Sciatic nerve (tissue), 2 donors: ENCODE measurements around the gene ETV6. TPM values are rescaled to one million over a fixed set of nuclear protein-coding genes. Genes with fewer than 3 reads are reported as not detected.

Experiments
- ATAC-seq: fragments of 200-7000 bp; cut with Tn5 transposase; one replicate; pipeline ENCODE4 v1.9.1; 2020; ENCODE audit warnings: mild to moderate bottlenecking, moderate library complexity
- DNase-seq: peaks from one replicate; pipeline ENCODE4 v3.0.0-alpha.2; 2020; ENCODE audit warnings: low spot score
- intact Hi-C: fragments of 100-400 bp; cut with DNase I; formaldehyde crosslinking; loops from one replicate; pipeline ENCODE4 v1.14.2; 2022
- total RNA-seq: library from RNA; stranded (reverse); fragmentation: NEBNext Ultra II Directional; extraction: Animal tissue kit (Norgen Biotek cat#: 25700); gene quantifications from one replicate; pipeline ENCODE4 v1.2.1, GENCODE V29; 2021
- donor health status: DM: no; HTN: no; CAD: no.
- donor health status: DM: no; HTN: no; CAD: no.

ETV6 gene
- total RNA-seq, 1 donor from 2014 or later: 38.8 TPM

- no peak for ATAC-seq
- intact Hi-C loops: no loop called here
- DNase-seq: no peak
Measured at GRCh38 chr12:11804130-11804529, 154.7 kb downstream of the ETV6 start.

- no peak for ATAC-seq
- DNase-seq: no peak
- intact Hi-C loops: no loop called here
Measured at GRCh38 chr12:11805043-11805442, 155.6 kb downstream of the ETV6 start.

GRCh38 chr12:11805680-11806079, 156.2 kb downstream of the ETV6 start:
- ATAC-seq (no peak), DNase-seq (no peak)
- intact Hi-C loops: no loop called here

- ATAC-seq: no peak
Measured at GRCh38 chr12:11807458-11807857, 158.0 kb downstream of the ETV6 start.

GRCh38 chr12:11808931-11809330, 159.5 kb downstream of the ETV6 start:
- DNase-seq (no peak), ATAC-seq (no peak)
- intact Hi-C loops: no loop called here

More at GRCh38 chr12:11807458-11807857, 158.0 kb downstream of the ETV6 start:
- intact Hi-C loops: no loop called here
- DNase-seq: no peak

GRCh38 chr12:11810206-11810545, 160.7 kb downstream of the ETV6 start:
- ATAC-seq (no peak), DNase-seq (no peak)
- intact Hi-C loops: no loop called here

- no peak for DNase-seq
- no peak for ATAC-seq
- intact Hi-C loops: no loop called here
Measured at GRCh38 chr12:11811008-11811407, 161.5 kb downstream of the ETV6 start.

- peak; percentile 19 for ATAC-seq
- DNase-seq: no peak
- intact Hi-C loops: no loop called here
Measured at GRCh38 chr12:11812241-11812585, 162.7 kb downstream of the ETV6 start.

- intact Hi-C loops: no loop called here
- DNase-seq (peak; percentile 69), ATAC-seq (peak; percentile 83)
Measured at GRCh38 chr12:11812586-11813437, 163.3 kb downstream of the ETV6 start.

GRCh38 chr12:11813438-11813813, 164.0 kb downstream of the ETV6 start:
- no peak for DNase-seq
- ATAC-seq: peak; percentile 62
- intact Hi-C loops: no loop called here

- DNase-seq (no peak), ATAC-seq (no peak)
- intact Hi-C loops: no loop called here
Measured at GRCh38 chr12:11814374-11814773, 164.9 kb downstream of the ETV6 start.

GRCh38 chr12:11815397-11815796, 165.9 kb downstream of the ETV6 start:
- ATAC-seq: no peak
- DNase-seq: no peak
- intact Hi-C loops: no loop called here

- intact Hi-C loops: no loop called here
- no peak for ATAC-seq
Measured at GRCh38 chr12:11819643-11820042, 170.2 kb downstream of the ETV6 start.

GRCh38 chr12:11820476-11820875, 171.0 kb downstream of the ETV6 start:
- no peak for DNase-seq
- intact Hi-C loops: no loop called here
- no peak for ATAC-seq

More at GRCh38 chr12:11819643-11820042, 170.2 kb downstream of the ETV6 start:
- DNase-seq: no peak

- ATAC-seq: no peak
- no peak for DNase-seq
- intact Hi-C loops: no loop called here
Measured at GRCh38 chr12:11821386-11822080, 172.1 kb downstream of the ETV6 start.

GRCh38 chr12:11822081-11822834, 172.8 kb downstream of the ETV6 start:
- intact Hi-C loops: no loop called here
- no peak for ATAC-seq
- peak; percentile 67 for DNase-seq

- DNase-seq (no peak), ATAC-seq (no peak)
Measured at GRCh38 chr12:11823043-11823442, 173.6 kb downstream of the ETV6 start.

GRCh38 chr12:11823593-11823992, 174.1 kb downstream of the ETV6 start:
- DNase-seq (no peak), ATAC-seq (no peak)
- intact Hi-C loops: no loop called here

More at GRCh38 chr12:11823043-11823442, 173.6 kb downstream of the ETV6 start:
- intact Hi-C loops: no loop called here

GRCh38 chr12:11824069-11824468, 174.6 kb downstream of the ETV6 start:
- ATAC-seq (no peak), DNase-seq (no peak)
- intact Hi-C loops: no loop called here

- intact Hi-C loops: no loop called here
- DNase-seq (no peak), ATAC-seq (no peak)
Measured at GRCh38 chr12:11824736-11825135, 175.3 kb downstream of the ETV6 start.
